Endothelial cell of umbilical vein (primary cell): ENCODE measurements around the gene COL19A1. TPM values are rescaled to one million over a fixed set of nuclear protein-coding genes. Genes with fewer than 3 reads are reported as not detected.

Experiments
- BruUV-seq: library from RNA; stranded (reverse); fragments of 400-500 nt; replicated peaks from 2 replicates; lab custom pipeline; 2021; lab: Mats Ljungman, UMichigan
- CTCF ChIA-PET: fragments of 300-600, 350-600 bp; sonication (Branson Sonifier 250); formaldehyde crosslinking; loops from one replicate; lab custom pipeline; 2021; ENCODE audit warnings: antibody characterized with exemption, inconsistent platforms; lab: Charles Lee
- POLR2A ChIA-PET: fragments of 300-600, 350-600 bp; sonication (Branson Sonifier 250); formaldehyde crosslinking; loops from one replicate; lab custom pipeline; 2021; ENCODE audit warnings: antibody characterized with exemption, inconsistent platforms; lab: Charles Lee
- DNase-seq: peaks from one replicate; pipeline ENCODE4 v3.0.0-alpha.2; 2011; ENCODE audit warnings: low read depth, low spot score
- FAIRE-seq: peaks from 2 replicates; lab custom pipeline; 2011; peaks lifted over from hg19 to GRCh38; lab: Jason Lieb, UNC
- H2AFZ ChIP-seq: 2 replicates; pipeline ENCODE4 v1.6.0; 2012; ENCODE audit warnings: low read depth, low read length, control low read depth, inconsistent platforms
- H3K27ac ChIP-seq: 2 replicates; pipeline ENCODE4 v1.5.1; 2011; ENCODE audit warnings: low read depth, mild to moderate bottlenecking, control low read depth, low read length, moderate library complexity; ENCODE audit not compliant: insufficient read depth
- H3K27me3 ChIP-seq, 2 experiments: 2 replicates each; pipeline versions ENCODE4 v1.6.0 to v1.6.1; 2011; ENCODE audit warnings: low read length in 2 of 2, mixed read lengths in 1 of 2; ENCODE audit not compliant: control insufficient read depth in 2 of 2, insufficient read depth in 2 of 2
- H3K36me3 ChIP-seq, 2 experiments: 2 replicates in 1 of 2; 3 replicates in 1 of 2; pipeline ENCODE4 v1.5.1; 2011; ENCODE audit warnings: low read length in 2 of 2, mild to moderate bottlenecking in 1 of 2, moderate library complexity in 1 of 2; ENCODE audit not compliant: control insufficient read depth in 2 of 2, insufficient read depth in 2 of 2; ENCODE audit errors: extremely low read depth in 1 of 2
- H3K4me1 ChIP-seq: 3 replicates; pipeline ENCODE4 v1.5.1; 2011; ENCODE audit warnings: mild to moderate bottlenecking, low read length; ENCODE audit not compliant: control insufficient read depth, insufficient read depth; ENCODE audit errors: extremely low read depth
- H3K4me2 ChIP-seq: 2 replicates; pipeline ENCODE4 v1.6.1; 2011; ENCODE audit warnings: low read length, control low read depth, mixed read lengths; ENCODE audit not compliant: insufficient read depth
- H3K4me3 ChIP-seq, 3 experiments: fragments of 200-600 bp in 1 of 3; sonication (generic), shearing (Covaris generic) in 1 of 3; replicated peaks in 1 of 3; 2 replicates each; pipeline ENCODE4 v1.5.1; 2011 to 2016; ENCODE audit warnings: control low read depth in 3 of 3, low read length in 3 of 3, mild to moderate bottlenecking in 2 of 3, inconsistent platforms in 1 of 3, low read depth in 1 of 3, moderate library complexity in 1 of 3; ENCODE audit not compliant: insufficient read depth in 1 of 3
- H3K79me2 ChIP-seq: 2 replicates; pipeline ENCODE4 v1.6.0; 2012; ENCODE audit warnings: low read length, inconsistent platforms; ENCODE audit not compliant: control insufficient read depth, insufficient read depth
- H3K9ac ChIP-seq: replicated peaks from 2 replicates; pipeline ENCODE3; 2011; ENCODE audit warnings: low read length, control low read depth; ENCODE audit not compliant: insufficient read depth; ENCODE audit errors: extremely low read depth
- H3K9me1 ChIP-seq: replicated peaks from 3 replicates; pipeline ENCODE4 v1.6.0; 2011; ENCODE audit warnings: mild to moderate bottlenecking, low read length; ENCODE audit not compliant: control insufficient read depth, insufficient read depth; ENCODE audit errors: extremely low read depth
- H3K9me3 ChIP-seq: replicated peaks from 2 replicates; pipeline ENCODE4 v1.5.1; 2012; ENCODE audit warnings: low read length, inconsistent platforms; ENCODE audit not compliant: control insufficient read depth, insufficient read depth
- H4K20me1 ChIP-seq: replicated peaks from 2 replicates; pipeline ENCODE3; 2011; ENCODE audit warnings: mild to moderate bottlenecking, low read length; ENCODE audit not compliant: control insufficient read depth, insufficient read depth; ENCODE audit errors: extremely low read depth
- EZH2 ChIP-seq: IDR thresholded peaks from 2 replicates; pipeline ENCODE4 v1.6.1; 2012; ENCODE audit warnings: borderline replicate concordance, low read depth, mild to moderate bottlenecking, moderate library complexity, low read length, inconsistent platforms; ENCODE audit not compliant: severe bottlenecking
- FOS ChIP-seq: IDR thresholded peaks from 2 replicates; pipeline ENCODE4 v1.6.1; 2011; ENCODE audit warnings: mild to moderate bottlenecking, low read length, moderate library complexity, borderline replicate concordance; ENCODE audit not compliant: insufficient read depth
- GATA2 ChIP-seq: IDR thresholded peaks from 2 replicates; pipeline ENCODE4 v1.7.0; 2011; ENCODE audit warnings: low read depth, mild to moderate bottlenecking, moderate library complexity, mixed read lengths, low read length; ENCODE audit not compliant: insufficient read length, insufficient read depth
- JUN ChIP-seq: IDR thresholded peaks from 2 replicates; pipeline ENCODE4 v1.6.1; 2011; ENCODE audit warnings: borderline replicate concordance, low read depth; ENCODE audit not compliant: insufficient read length, insufficient read depth
- MYC ChIP-seq: IDR thresholded peaks from one replicate; pipeline ENCODE4 v1.6.1; 2011; ENCODE audit warnings: mild to moderate bottlenecking, low read depth, low read length
- POLR2A ChIP-seq: IDR thresholded peaks from 2 replicates; pipeline ENCODE4 v1.6.1; 2012; ENCODE audit warnings: low read depth, mild to moderate bottlenecking, control low read depth, low read length
- POLR2AphosphoS5 ChIP-seq: IDR thresholded peaks from 2 replicates; pipeline ENCODE4 v1.6.1; 2012; ENCODE audit warnings: low read depth, mild to moderate bottlenecking, control low read depth, low read length, moderate library complexity; ENCODE audit not compliant: insufficient read depth
- dilution Hi-C: fragments of 300-500 bp; cut with MboI; formaldehyde crosslinking; loops from one replicate; pipeline ENCODE4 v1.15.0; 2019; ENCODE audit warnings: low sequenced_read_pairs; ENCODE audit not compliant: extremely low pct_ligation_motif_present
- intact Hi-C: fragments of 100-400 bp; cut with micrococcal nuclease; formaldehyde crosslinking; loops from one replicate; pipeline ENCODE4 v1.10.0; 2022
- polyA plus RNA-seq, 4 experiments: library from polyadenylated mRNA; depleted of rRNA in 3 of 4; stranded (reverse) in 3 of 4; unstranded in 1 of 4; fragments of >200 nt; gene quantifications; 2 replicates each; pipeline versions ENCODE4 v1.2.1 to v1.2.3, GENCODE V29; 2011 to 2012; ENCODE audit warnings: missing spikeins in 1 of 4
- total RNA-seq: library from RNA; stranded (reverse); gene quantifications from 2 replicates; pipeline ENCODE4 v1.2.3, GENCODE V29; 2021
- TF ChIP-seq, protein P1 (sequence below), 2 donors: IDR thresholded peaks; 1 replicate in 1 of 2; 2 replicates in 1 of 2; pipeline ENCODE4 v1.5.1; 2011; ENCODE audit warnings: low read length in 2 of 2, mild to moderate bottlenecking in 2 of 2, moderate library complexity in 2 of 2, control low read depth in 1 of 2, inconsistent platforms in 1 of 2, low read depth in 1 of 2; ENCODE audit not compliant: insufficient read depth in 1 of 2; ENCODE audit errors: extremely low read depth in 1 of 2
- TF ChIP-seq, protein P2 (sequence below): IDR thresholded peaks from 2 replicates; pipeline ENCODE4 v1.6.1; 2011; ENCODE audit not compliant: insufficient read depth, insufficient read length

The COL19A1 gene
- total and polyA plus RNA-seq, 2 donors (not counting 3 experiments of a cell fraction or from before 2014, with no cell fraction given) = not detected

DNA sequence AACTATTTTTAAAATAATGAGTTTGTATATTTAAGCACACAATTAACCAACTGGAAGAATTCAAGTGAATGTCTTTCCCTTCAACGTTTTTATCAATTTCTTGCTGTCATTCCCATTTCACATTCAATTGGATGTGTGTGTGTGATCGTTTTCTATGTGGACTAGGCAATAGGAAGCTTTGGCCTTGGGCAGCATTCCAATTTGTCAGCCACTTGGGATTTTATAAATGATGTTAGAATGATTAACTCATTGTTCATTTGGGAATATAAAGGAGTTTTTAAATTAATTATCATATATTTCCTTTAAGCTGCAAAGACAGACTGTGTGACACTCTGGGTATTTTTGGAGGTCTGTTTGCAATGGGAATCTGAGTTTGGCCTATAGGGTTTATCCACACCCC, 274.1 kb downstream of the COL19A1 start:
- Histone ChIP-seq H3K9me3 (no peaks in the 10 kb centered on the region), H3K9me1 (no peaks in the 10 kb centered on the region), H2AFZ (no peak overlapping the region), H4K20me1 (no peaks in the 10 kb centered on the region), H3K9ac (no peak overlapping the region), H3K36me3 (no peaks in the 10 kb centered on the region), H3K79me2 (no peaks in the 10 kb centered on the region), H3K4me3 (no peak overlapping the region), H3K27ac (no peak overlapping the region), H3K27me3 (no peaks in the 10 kb centered on the region), H3K4me1 (no peaks in the 10 kb centered on the region), H3K4me2 (no peak overlapping the region)
- ChIA-PET POLR2A (no interaction called here), CTCF (interaction anchor here (1.8 kb wide), 1 partner anchor 23 kb away, joined by 3 read pairs; no protein-coding TSS in a partner anchor)
- dilution Hi-C loops = no loop called here
- FAIRE-seq = no peak
- no TSS peak for BruUV-seq
- intact Hi-C loops = no loop called here
- no peak for DNase-seq
- TF ChIP-seq MYC (no peak), POLR2AphosphoS5 (no peak), EZH2 (no peak), FOS (no peak), JUN (no peak), GATA2 (no peak), POLR2A (no peak)
- TF ChIP-seq, protein P1, sequence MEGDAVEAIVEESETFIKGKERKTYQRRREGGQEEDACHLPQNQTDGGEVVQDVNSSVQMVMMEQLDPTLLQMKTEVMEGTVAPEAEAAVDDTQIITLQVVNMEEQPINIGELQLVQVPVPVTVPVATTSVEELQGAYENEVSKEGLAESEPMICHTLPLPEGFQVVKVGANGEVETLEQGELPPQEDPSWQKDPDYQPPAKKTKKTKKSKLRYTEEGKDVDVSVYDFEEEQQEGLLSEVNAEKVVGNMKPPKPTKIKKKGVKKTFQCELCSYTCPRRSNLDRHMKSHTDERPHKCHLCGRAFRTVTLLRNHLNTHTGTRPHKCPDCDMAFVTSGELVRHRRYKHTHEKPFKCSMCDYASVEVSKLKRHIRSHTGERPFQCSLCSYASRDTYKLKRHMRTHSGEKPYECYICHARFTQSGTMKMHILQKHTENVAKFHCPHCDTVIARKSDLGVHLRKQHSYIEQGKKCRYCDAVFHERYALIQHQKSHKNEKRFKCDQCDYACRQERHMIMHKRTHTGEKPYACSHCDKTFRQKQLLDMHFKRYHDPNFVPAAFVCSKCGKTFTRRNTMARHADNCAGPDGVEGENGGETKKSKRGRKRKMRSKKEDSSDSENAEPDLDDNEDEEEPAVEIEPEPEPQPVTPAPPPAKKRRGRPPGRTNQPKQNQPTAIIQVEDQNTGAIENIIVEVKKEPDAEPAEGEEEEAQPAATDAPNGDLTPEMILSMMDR (IDR thresholded peaks at IDR 0.05; ENCODE audit: extremely low read depth in 1 of 2, insufficient read depth in 1 of 2, low read depth in 1 of 2, low read length in 2 of 2) = no peak
- TF ChIP-seq, protein P2, sequence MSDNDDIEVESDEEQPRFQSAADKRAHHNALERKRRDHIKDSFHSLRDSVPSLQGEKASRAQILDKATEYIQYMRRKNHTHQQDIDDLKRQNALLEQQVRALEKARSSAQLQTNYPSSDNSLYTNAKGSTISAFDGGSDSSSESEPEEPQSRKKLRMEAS = no peak
